Esophagus squamous epithelium (tissue), 5 donors: ENCODE results near the gene RNF166. TPM values are rescaled to one million over a fixed set of nuclear protein-coding genes. Genes with fewer than 3 reads are reported as not detected.

Source experiments
- DNase-seq: peaks from one replicate; lab custom pipeline; 2025; lab: John Stamatoyannopoulos, UW
- H3K27ac ChIP-seq, 4 donors: fragments of 200-600 bp; sonication (generic); one replicate each; pipeline ENCODE4 v1.5.1; 2016 to 2019; ENCODE audit warnings: mild to moderate bottlenecking in 1 of 4
- H3K27me3 ChIP-seq, 4 donors: fragments of 200-600 bp; sonication (generic); 1 replicate in 3 of 4; 2 replicates in 1 of 4; pipeline versions ENCODE4 v1.5.1 to v1.6.0; 2017 to 2021; ENCODE audit warnings: antibody characterized with exemption in 1 of 4
- H3K36me3 ChIP-seq, 3 donors: fragments of 200-600 bp; sonication (generic); one replicate each; pipeline ENCODE4 v1.5.1; 2016 to 2019
- H3K4me1 ChIP-seq, 3 donors: fragments of 200-600 bp; sonication (generic); one replicate each; pipeline ENCODE4 v1.5.1; 2017 to 2019
- H3K4me3 ChIP-seq, 4 donors: fragments of 200-600 bp; sonication (generic); 1 replicate in 3 of 4; 2 replicates in 1 of 4; pipeline ENCODE4 v1.5.1; 2016 to 2019; ENCODE audit warnings: mild to moderate bottlenecking in 2 of 4, moderate library complexity in 1 of 4
- H3K9me3 ChIP-seq, 3 donors: fragments of 200-600 bp; sonication (generic); one replicate each; pipeline ENCODE4 v1.5.1; 2016 to 2019
- CTCF ChIP-seq, 6 experiments: fragments of 450-650 bp in 4 of 6; fragments of 200-600 bp in 2 of 6; sonication (generic) in 2 of 6; IDR thresholded peaks; one replicate each; pipeline ENCODE4 v1.5.1; 2016 to 2019; ENCODE audit warnings: antibody characterized with exemption in 6 of 6, mild to moderate bottlenecking in 4 of 6, moderate library complexity in 4 of 6
- POLR2A ChIP-seq, 4 donors: fragments of 450-650 bp; IDR thresholded peaks; one replicate each; pipeline ENCODE4 v1.6.1; 2017; ENCODE audit warnings: antibody characterized with exemption in 4 of 4, mild to moderate bottlenecking in 4 of 4, moderate library complexity in 3 of 4
- WGBS, 2 donors: methylation state at CpG; one replicate each; pipeline ENCODE4 v1.1.5; 2018; 5-methylcytosine and 5-hydroxymethylcytosine counted together
- intact Hi-C: fragments of 100-400 bp; cut with DNase I; formaldehyde crosslinking; loops from one replicate; pipeline ENCODE4 v1.15.0; 2022
- total RNA-seq, 4 donors: library from RNA; depleted of rRNA; stranded (reverse); fragments of >200 nt; gene quantifications; one replicate each; pipeline ENCODE4 v1.1.0, GENCODE V29; 2016
- donor health status: DM: yes; HTN: yes; CAD: no.

RNF166 gene
- total RNA-seq, 4 donors from 2014 or later, result 7.1 to 16.8 (median 9.6) TPM

GRCh38 chr16:88649195-88649923, 56.8 kb downstream of the RNF166 start:
- peak overlapping the region in 3 of 4 donors; percentile 80 to 91 (median 83) for H3K27ac ChIP-seq
- peak overlapping the region; percentile 71 to 96 (median 72) for H3K4me3 ChIP-seq
- DNase-seq, result no peak
- no peaks in the 10 kb centered on the region for H3K27me3 ChIP-seq
- peaks cover 7 to 32% (median 21%) of the 10 kb centered on the region in 3 donors for H3K4me1 ChIP-seq
- H3K9me3 ChIP-seq, result no peaks in the 10 kb centered on the region
- no peak for TF ChIP-seq POLR2A (IDR thresholded peaks at IDR 0.05)
- TF ChIP-seq CTCF (IDR thresholded peaks at IDR 0.05), result no peak
- peaks cover 0 to 40% (median 0%) of the 10 kb centered on the region in 3 donors for H3K36me3 ChIP-seq
- intact Hi-C loops, result no loop called here
- 77 to 81% methylated on average over 7 to 10 of the region's 20 CpGs for WGBS, 2 donors

- 95 to 100% methylated on average over 3 to 6 of the region's 22 CpGs for WGBS, 2 donors
- Histone ChIP-seq H3K36me3 (peaks cover 0 to 29% (median 0%) of the 10 kb centered on the region in 3 donors), H3K4me3 (no peak overlapping the region), H3K27ac (no peak overlapping the region), H3K9me3 (no peaks in the 10 kb centered on the region), H3K27me3 (no peaks in the 10 kb centered on the region), H3K4me1 (peaks cover 7 to 32% (median 21%) of the 10 kb centered on the region in 3 donors)
- intact Hi-C loops, result no loop called here
- TF ChIP-seq POLR2A (IDR thresholded peaks at IDR 0.05) (no peak), CTCF (IDR thresholded peaks at IDR 0.05) (no peak)
- no peak for DNase-seq
Measured at GRCh38 chr16:88647178-88648070, 58.8 kb downstream of the RNF166 start.

Other genes with a start within 250 kb of the RNF166 start
- 10 to 100 TPM; 15.4 to 27.3 (median 17.5) TPM for gene ZC3H18, start 136.0 kb downstream of the RNF166 start, total RNA-seq
- gene IL17C, start 67.8 kb downstream of the RNF166 start, total RNA-seq, result 1 to 10 TPM in 1 of 4 donors, not detected in 3; 2.4 TPM
- 100 to 1,000 TPM in 2 of 4 donors, 10 to 100 TPM in 2; 67.1 to 205 (median 98.7) TPM for gene CYBA, start 55.4 kb downstream of the RNF166 start, total RNA-seq
- gene MVD, start 43.3 kb downstream of the RNF166 start, total RNA-seq, result 100 to 1,000 TPM in 1 of 4 donors, 10 to 100 TPM in 3; 52.7 to 134 (median 71.4) TPM
- gene SNAI3, start 19.9 kb downstream of the RNF166 start, total RNA-seq, result under 1 TPM in 2 of 4 donors, not detected in 2; 0.23 to 0.95 TPM
- 10 to 100 TPM in 1 of 4 donors, 1 to 10 TPM in 3; 4.4 to 13.2 (median 6.3) TPM for gene CTU2, start 95 bp upstream of the RNF166 start, total RNA-seq
- 100 to 1,000 TPM in 2 of 4 donors, 10 to 100 TPM in 2; 46.0 to 131 (median 103) TPM for gene PIEZO1, start 78.8 kb upstream of the RNF166 start, total RNA-seq
- gene CDT1, start 97.4 kb upstream of the RNF166 start, total RNA-seq, result 10 to 100 TPM in 3 of 4 donors, 1 to 10 TPM in 1; 7.7 to 20.7 (median 11.2) TPM
- gene APRT, start 105.5 kb upstream of the RNF166 start, total RNA-seq, result 100 to 1,000 TPM; 186 to 314 (median 250) TPM
- gene GALNS, start 150.5 kb upstream of the RNF166 start, total RNA-seq, result 10 to 100 TPM in 3 of 4 donors, 1 to 10 TPM in 1; 9.5 to 24.2 (median 20.5) TPM
- gene TRAPPC2L, start 150.7 kb upstream of the RNF166 start, total RNA-seq, result 10 to 100 TPM; 20.7 to 29.7 (median 24.7) TPM
- gene PABPN1L, start 160.3 kb upstream of the RNF166 start, total RNA-seq, result not detected